ENCODE data around the gene LMAN2. TPM values are rescaled to one million over a fixed set of nuclear protein-coding genes. Genes with fewer than 3 reads are reported as not detected.
A peak's percentile ranks its signal among the peaks of the same experiment; 100 is the strongest.

LMAN2 gene
- polyA plus RNA-seq, 3 donors, result 148 to 275 (median 259) TPM

- peaks cover 52% of the 10 kb centered on the region for H3K79me2 ChIP-seq (ENCODE audit: insufficient read depth, low read length)
- H3K4me2 ChIP-seq (replicated peaks; ENCODE audit: extremely low read depth, low read length, poor library complexity, severe bottlenecking), result no peak overlapping the region
- Mint-ChIP-seq H3K4me3 (no peak overlapping the region), H3K4me1 (peaks cover 67% of the 10 kb centered on the region), H3K27me3 (ENCODE audit: low read depth in 3 of 3) (peaks cover 0 to 3% (median 2%) of the 10 kb centered on the region in 3 donors), H3K36me3 (peaks cover 40 to 65% of the 10 kb centered on the region in 2 donors), H3K27ac (peak overlapping the region in 4 of 7 donors; percentile 13 to 70 (median 30)), H3K9me3 (peaks cover 0 to 2% (median 0%) of the 10 kb centered on the region in 7 donors)
- intact Hi-C loops (cut with micrococcal nuclease), result no loop called here
- peaks cover 54 to 62% of the 10 kb centered on the region in 2 donors for H3K36me3 ChIP-seq (replicated peaks in 1 of 2; ENCODE audit: control insufficient read depth in 1 of 2, insufficient read depth in 2 of 2, low read length in 2 of 2)
- H3K4me3 ChIP-seq (replicated peaks in 1 of 3; ENCODE audit: low read depth in 2 of 3, low read length in 3 of 3), result no peak overlapping the region
- no peaks in the 10 kb centered on the region for H3K9me3 ChIP-seq (replicated peaks in 1 of 2; ENCODE audit: control insufficient read depth in 1 of 2, insufficient read depth in 1 of 2, low read length in 2 of 2)
- no peak overlapping the region for H3K27ac ChIP-seq (ENCODE audit: low read depth in 1 of 2, low read length in 2 of 2)
- peaks cover 40 to 62% of the 10 kb centered on the region in 2 donors for H3K4me1 ChIP-seq (ENCODE audit: control insufficient read depth in 1 of 2, insufficient read depth in 2 of 2, low read length in 2 of 2)
- peaks cover 98% of the 10 kb centered on the region for H4K20me1 ChIP-seq (ENCODE audit: insufficient read depth, low read length)
- H3K27me3 ChIP-seq (ENCODE audit: control insufficient read depth in 2 of 2, insufficient read depth in 2 of 2, low read length in 2 of 2), result no peaks in the 10 kb centered on the region
- no peak overlapping the region for H3K9ac ChIP-seq (ENCODE audit: insufficient read depth, low read length, poor library complexity, severe bottlenecking)
- no peak for DNase-seq
- 98% methylated on average over 7 of the region's 14 CpGs for WGBS (ENCODE audit: insufficient coverage)
- H2AFZ ChIP-seq (ENCODE audit: insufficient read depth, low read depth, low read length, poor library complexity, severe bottlenecking), result no peak overlapping the region
- no peak for TF ChIP-seq CTCF (IDR thresholded peaks at IDR 0.05)
Measured at GRCh38 chr5:177365845-177366527, 14.5 kb upstream of the LMAN2 start.

- WGBS (ENCODE audit: insufficient coverage), result 62% methylated on average over 5 of the region's 11 CpGs
- intact Hi-C loops (cut with micrococcal nuclease), result no loop called here
- Mint-ChIP-seq H3K36me3 (peaks cover 41 to 60% of the 10 kb centered on the region in 2 donors), H3K27ac (peak overlapping the region in 2 of 7 donors; percentile 35 to 70), H3K4me1 (peaks cover 72% of the 10 kb centered on the region), H3K27me3 (ENCODE audit: low read depth in 3 of 3) (peaks cover 0 to 3% (median 2%) of the 10 kb centered on the region in 3 donors), H3K9me3 (peaks cover 0 to 2% (median 0%) of the 10 kb centered on the region in 7 donors), H3K4me3 (no peak overlapping the region)
- H3K79me2 ChIP-seq (ENCODE audit: insufficient read depth, low read length), result peaks cover 68% of the 10 kb centered on the region
- H3K9me3 ChIP-seq (replicated peaks in 1 of 2; ENCODE audit: control insufficient read depth in 1 of 2, insufficient read depth in 1 of 2, low read length in 2 of 2), result no peaks in the 10 kb centered on the region
- H3K27me3 ChIP-seq (ENCODE audit: control insufficient read depth in 2 of 2, insufficient read depth in 2 of 2, low read length in 2 of 2), result no peaks in the 10 kb centered on the region
- no peak overlapping the region for H2AFZ ChIP-seq (ENCODE audit: insufficient read depth, low read depth, low read length, poor library complexity, severe bottlenecking)
- no peak for TF ChIP-seq CTCF (IDR thresholded peaks at IDR 0.05)
- no peak for DNase-seq
- H3K4me2 ChIP-seq (replicated peaks; ENCODE audit: extremely low read depth, low read length, poor library complexity, severe bottlenecking), result peak overlapping the region; percentile 81
- peaks cover 44 to 57% of the 10 kb centered on the region in 2 donors for H3K36me3 ChIP-seq (replicated peaks in 1 of 2; ENCODE audit: control insufficient read depth in 1 of 2, insufficient read depth in 2 of 2, low read length in 2 of 2)
- peaks cover 97% of the 10 kb centered on the region for H4K20me1 ChIP-seq (ENCODE audit: insufficient read depth, low read length)
- H3K4me3 ChIP-seq (replicated peaks in 1 of 3; ENCODE audit: low read depth in 2 of 3, low read length in 3 of 3), result no peak overlapping the region
- H3K4me1 ChIP-seq (ENCODE audit: control insufficient read depth in 1 of 2, insufficient read depth in 2 of 2, low read length in 2 of 2), result peaks cover 50 to 66% of the 10 kb centered on the region in 2 donors
- no peak overlapping the region for H3K27ac ChIP-seq (ENCODE audit: low read depth in 1 of 2, low read length in 2 of 2)
- H3K9ac ChIP-seq (ENCODE audit: insufficient read depth, low read length, poor library complexity, severe bottlenecking), result no peak overlapping the region
Measured at GRCh38 chr5:177364159-177364962, 12.9 kb upstream of the LMAN2 start.
